ENCODE data around the gene VWA3A. TPM values are rescaled to one million over a fixed set of nuclear protein-coding genes. Genes with fewer than 3 reads are reported as not detected.

The VWA3A gene
- total and polyA plus RNA-seq, 2 donors (not counting 1 experiment from before 2014, with no cell fraction given) = 0.06 to 0.17 TPM

GRCh38 chr16:22161999-22162655, 69.8 kb downstream of the VWA3A start, which contains the start of gene SDR42E2:
TSS of gene SDR42E2 (plus strand) at chr16:22162506. CDS start at chr16:22165583, 3,077 bp downstream.
- no peak for DNase-seq (ENCODE audit: low read depth in 2 of 2)
- H3K4me2 ChIP-seq (ENCODE audit: extremely low read depth, insufficient read depth, low read length) = no peak within 1 kb of the TSS
- H3K9ac ChIP-seq (ENCODE audit: insufficient read depth, low read length) = no peak within 1 kb of the TSS
- no peaks in the 10 kb centered on the region for H4K20me1 ChIP-seq (ENCODE audit: control insufficient read depth, extremely low read depth, insufficient read depth, low read length)
- H3K27me3 ChIP-seq (ENCODE audit: control insufficient read depth, insufficient read depth, low read length) = peaks cover 20% of the 10 kb centered on the region
- H2AFZ ChIP-seq (ENCODE audit: low read length) = no peak within 1 kb of the TSS
- H3K79me2 ChIP-seq (ENCODE audit: control insufficient read depth, insufficient read depth, low read length) = no peaks in the 10 kb centered on the region
- no peaks in the 10 kb centered on the region for H3K4me1 ChIP-seq (ENCODE audit: control insufficient read depth, extremely low read depth, insufficient read depth, low read length)
- H3K36me3 ChIP-seq (ENCODE audit: control insufficient read depth, insufficient read depth, low read length) = no peaks in the 10 kb centered on the region
- no peaks in the 10 kb centered on the region for H3K9me3 ChIP-seq (ENCODE audit: control insufficient read depth, insufficient read depth, low read depth, low read length)
- no peak within 1 kb of the TSS for H3K4me3 ChIP-seq (replicated peaks in 1 of 4; ENCODE audit: control extremely low read depth in 1 of 4, insufficient read depth in 1 of 4, low read depth in 3 of 4, low read length in 4 of 4)
- TF ChIP-seq EZH2 (IDR thresholded peaks at IDR 0.05; ENCODE audit: low read length, missing control alignments) (no peak), CTCF (conservative IDR thresholded peaks at IDR 0.05 in 1 of 2, IDR thresholded peaks at IDR 0.05 in 1 of 2; ENCODE audit: low read depth in 1 of 2, low read length in 2 of 2) (no peak)
- H3K27ac ChIP-seq (ENCODE audit: insufficient read depth, low read length) = no peak within 1 kb of the TSS

GRCh38 chr16:22162656-22163009, 70.3 kb downstream of the VWA3A start:
- H3K4me3 ChIP-seq (replicated peaks in 1 of 4; ENCODE audit: control extremely low read depth in 1 of 4, insufficient read depth in 1 of 4, low read depth in 3 of 4, low read length in 4 of 4) = no peak overlapping the region
- H3K9ac ChIP-seq (ENCODE audit: insufficient read depth, low read length) = no peak overlapping the region
- H3K4me2 ChIP-seq (ENCODE audit: extremely low read depth, insufficient read depth, low read length) = no peak overlapping the region
- TF ChIP-seq CTCF (conservative IDR thresholded peaks at IDR 0.05 in 1 of 2, IDR thresholded peaks at IDR 0.05 in 1 of 2; ENCODE audit: low read depth in 1 of 2, low read length in 2 of 2) (no peak), EZH2 (IDR thresholded peaks at IDR 0.05; ENCODE audit: low read length, missing control alignments) (no peak)
- H4K20me1 ChIP-seq (ENCODE audit: control insufficient read depth, extremely low read depth, insufficient read depth, low read length) = no peaks in the 10 kb centered on the region
- no peaks in the 10 kb centered on the region for H3K79me2 ChIP-seq (ENCODE audit: control insufficient read depth, insufficient read depth, low read length)
- peaks cover 20% of the 10 kb centered on the region for H3K27me3 ChIP-seq (ENCODE audit: control insufficient read depth, insufficient read depth, low read length)
- no peak overlapping the region for H2AFZ ChIP-seq (ENCODE audit: low read length)
- DNase-seq (ENCODE audit: low read depth in 2 of 2) = no peak
- H3K9me3 ChIP-seq (ENCODE audit: control insufficient read depth, insufficient read depth, low read depth, low read length) = no peaks in the 10 kb centered on the region
- H3K36me3 ChIP-seq (ENCODE audit: control insufficient read depth, insufficient read depth, low read length) = no peaks in the 10 kb centered on the region
- no peaks in the 10 kb centered on the region for H3K4me1 ChIP-seq (ENCODE audit: control insufficient read depth, extremely low read depth, insufficient read depth, low read length)
- H3K27ac ChIP-seq (ENCODE audit: insufficient read depth, low read length) = no peak overlapping the region

GRCh38 chr16:22163806-22164205, 71.5 kb downstream of the VWA3A start:
- H3K4me1 ChIP-seq (ENCODE audit: control insufficient read depth, extremely low read depth, insufficient read depth, low read length) = no peaks in the 10 kb centered on the region
- no peak overlapping the region for H3K4me3 ChIP-seq (replicated peaks in 1 of 4; ENCODE audit: control extremely low read depth in 1 of 4, insufficient read depth in 1 of 4, low read depth in 3 of 4, low read length in 4 of 4)
- H3K36me3 ChIP-seq (ENCODE audit: control insufficient read depth, insufficient read depth, low read length) = no peaks in the 10 kb centered on the region
- H2AFZ ChIP-seq (ENCODE audit: low read length) = no peak overlapping the region
- H3K4me2 ChIP-seq (ENCODE audit: extremely low read depth, insufficient read depth, low read length) = no peak overlapping the region
- no peaks in the 10 kb centered on the region for H4K20me1 ChIP-seq (ENCODE audit: control insufficient read depth, extremely low read depth, insufficient read depth, low read length)
- peaks cover 20% of the 10 kb centered on the region for H3K27me3 ChIP-seq (ENCODE audit: control insufficient read depth, insufficient read depth, low read length)
- no peaks in the 10 kb centered on the region for H3K79me2 ChIP-seq (ENCODE audit: control insufficient read depth, insufficient read depth, low read length)
- DNase-seq (ENCODE audit: low read depth in 2 of 2) = no peak
- H3K9me3 ChIP-seq (ENCODE audit: control insufficient read depth, insufficient read depth, low read depth, low read length) = no peaks in the 10 kb centered on the region
- no peak overlapping the region for H3K27ac ChIP-seq (ENCODE audit: insufficient read depth, low read length)
- no peak overlapping the region for H3K9ac ChIP-seq (ENCODE audit: insufficient read depth, low read length)
- TF ChIP-seq EZH2 (IDR thresholded peaks at IDR 0.05; ENCODE audit: low read length, missing control alignments) (no peak), CTCF (conservative IDR thresholded peaks at IDR 0.05 in 1 of 2, IDR thresholded peaks at IDR 0.05 in 1 of 2; ENCODE audit: low read depth in 1 of 2, low read length in 2 of 2) (no peak)
